Activated effector memory CD4-positive, alpha-beta T cell treated with Interleukin-2 at 50 U/mL for 16 hours (primary cell): ENCODE data around the gene S100A13.
"Not testable (repeated sequence)": the region's sequence is repeated elsewhere in the genome, so short reads cannot be mapped to it uniquely, and the experiment has no call there.

Experiments
- DNase-seq: peaks from one replicate; pipeline ENCODE4 v3.0.0-alpha.2; 2020

S100A13 gene

GRCh38 chr1:153626904-153627714 lies at the start of gene S100A13:
Gene S100A13 (minus strand): TSS chr1:153627505. CDS start chr1:153626472, 1,033 bp downstream.
- DNase-seq = no peak

DNA sequence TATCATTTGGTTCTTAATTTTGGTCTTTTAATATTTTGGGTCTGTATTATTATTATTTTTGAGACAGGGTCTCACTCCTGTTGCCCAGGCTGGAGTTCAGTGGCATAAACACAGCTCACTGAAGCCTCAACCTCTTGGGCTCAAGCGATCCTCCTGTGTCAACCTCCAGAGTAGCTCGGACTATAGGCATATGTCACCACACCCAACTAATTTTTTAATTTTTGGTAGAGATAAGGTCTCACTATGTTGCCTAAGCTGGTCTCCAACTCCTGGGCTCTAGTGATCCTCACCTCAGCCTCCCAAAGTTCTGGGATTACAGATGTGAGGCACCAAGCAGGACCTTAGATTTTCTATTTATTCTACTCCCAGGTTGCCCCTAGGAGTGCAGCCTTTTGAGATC lies 46.2 kb upstream of the S100A13 start:
- DNase-seq = no peak

DNA sequence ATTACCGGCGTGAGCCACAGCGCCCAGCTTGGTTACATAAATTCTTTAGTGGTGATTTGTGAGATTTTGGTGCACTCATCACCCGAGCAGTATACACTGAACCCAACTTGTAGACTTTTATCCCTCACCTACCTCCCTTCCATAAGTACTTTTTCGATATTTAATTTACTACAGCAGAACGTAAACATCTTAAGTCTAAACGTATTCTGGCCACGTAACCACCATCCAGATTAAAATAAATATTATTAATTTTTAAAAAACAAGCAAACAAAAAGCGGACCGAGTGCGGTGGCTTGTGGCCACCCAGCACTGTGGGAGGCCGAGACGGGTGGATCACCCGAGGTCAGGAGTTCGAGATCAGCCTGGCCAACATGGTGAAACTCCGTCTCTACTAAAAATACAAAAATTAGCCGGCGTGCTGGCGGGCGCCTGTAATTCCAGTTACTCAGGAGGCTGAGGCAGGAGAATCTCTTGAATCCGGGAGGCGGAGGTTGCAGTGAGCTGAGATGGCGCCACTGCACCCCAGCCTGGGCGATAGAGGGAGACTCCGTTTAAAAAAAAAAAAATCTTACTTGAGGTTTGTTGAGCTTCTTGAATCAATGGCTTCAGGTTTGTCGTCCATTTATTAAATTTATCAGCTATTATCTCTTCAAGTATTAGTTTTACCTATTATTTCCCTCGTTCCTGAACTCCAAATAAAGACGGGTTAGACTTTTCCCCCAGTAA lies 44.5 kb upstream of the S100A13 start:
- peak; percentile 26 for DNase-seq

DNA sequence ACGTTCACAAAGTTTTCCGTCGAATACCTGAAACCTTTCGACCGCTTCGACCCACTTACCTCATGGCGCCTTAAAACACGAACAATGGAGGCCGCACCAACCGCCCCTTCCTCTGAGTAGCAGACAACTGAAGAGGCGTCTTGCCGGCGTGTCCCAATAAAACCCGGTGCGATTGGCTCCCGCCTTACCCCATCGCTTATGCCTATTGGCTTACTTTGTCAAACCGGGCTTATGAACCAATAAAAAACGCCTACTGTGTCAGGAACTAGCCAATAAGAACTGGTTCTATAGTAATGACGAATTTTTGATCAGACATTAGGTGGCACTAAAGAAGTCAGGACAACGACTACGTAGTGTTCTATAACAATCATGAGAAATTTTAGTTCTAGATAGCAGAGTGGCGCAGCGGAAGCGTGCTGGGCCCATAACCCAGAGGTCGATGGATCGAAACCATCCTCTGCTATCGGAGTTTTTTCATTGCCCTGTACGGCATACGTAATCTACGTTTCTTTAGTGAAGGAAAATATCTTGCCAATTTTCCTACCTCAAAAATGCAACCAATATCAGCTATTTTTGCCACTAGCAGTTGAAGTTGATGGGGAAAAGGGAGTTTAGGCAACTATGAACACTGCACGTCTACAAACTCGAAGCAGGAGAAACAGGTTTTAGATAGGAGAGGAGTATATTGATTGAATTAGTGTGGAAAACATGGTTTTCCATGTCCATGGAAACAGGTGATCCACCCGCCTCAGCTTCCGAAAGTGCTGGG lies 43.7 kb upstream of the S100A13 start, which contains the start of gene ILF2:
Gene ILF2, minus strand, starts transcription at position 135 of the 769 bp plus-strand sequence. Its CDS starts 71 bp downstream, at position 64.
- peak; percentile 94 for DNase-seq

- no peak for DNase-seq
Measured at GRCh38 chr1:153670257-153670858, 43.1 kb upstream of the S100A13 start.

DNA sequence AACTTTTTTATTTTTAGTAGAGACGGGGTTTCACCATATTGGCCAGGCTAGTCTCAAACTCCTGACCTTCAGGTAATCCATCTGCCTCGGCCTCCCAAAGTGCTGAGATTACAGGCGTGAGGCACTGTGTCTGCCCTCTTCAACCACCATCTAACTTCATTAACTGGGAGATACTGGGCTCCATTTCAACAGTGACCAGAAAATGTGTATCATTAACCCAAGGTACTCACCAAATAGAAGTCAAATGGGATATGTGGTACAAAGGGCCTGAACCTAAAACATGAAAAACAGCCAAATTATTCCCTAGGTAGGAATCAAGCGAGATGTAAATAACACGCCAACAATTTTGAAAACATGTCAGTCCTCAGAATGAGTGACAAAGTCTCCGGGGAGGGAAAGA lies 42.3 kb upstream of the S100A13 start:
- no peak for DNase-seq

- not testable (repeated sequence) for DNase-seq
Measured at GRCh38 chr1:153668672-153669071, 41.4 kb upstream of the S100A13 start.

- no peak for DNase-seq
Measured at GRCh38 chr1:153667439-153667838, 40.1 kb upstream of the S100A13 start.

GRCh38 chr1:153663211-153663610 lies 35.9 kb upstream of the S100A13 start:
- no peak for DNase-seq

DNA sequence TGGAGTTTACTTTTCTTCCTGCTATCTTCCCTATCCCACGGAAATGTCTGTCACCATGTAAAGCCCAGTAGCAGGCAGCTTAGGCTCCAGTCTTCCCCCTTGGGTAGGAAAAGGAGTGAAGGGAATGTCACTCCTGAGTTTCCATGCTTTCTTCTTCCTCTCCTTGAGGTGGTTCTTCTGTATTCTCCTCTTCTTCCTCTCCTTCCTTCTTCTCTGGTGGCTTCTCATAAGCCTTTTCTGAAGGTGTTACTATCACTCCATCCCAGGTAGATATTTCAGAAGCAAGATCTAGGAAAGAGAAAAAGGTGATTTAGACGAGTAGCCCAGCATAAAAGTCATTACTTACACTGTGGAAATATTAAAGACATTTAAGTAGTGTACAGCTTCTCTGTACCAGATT lies 35.0 kb upstream of the S100A13 start:
- DNase-seq = no peak

GRCh38 chr1:153661111-153661708 lies 33.9 kb upstream of the S100A13 start:
- no peak for DNase-seq

- no peak for DNase-seq
Measured at GRCh38 chr1:153659656-153660055, 32.4 kb upstream of the S100A13 start.

- DNase-seq = no peak
Measured at GRCh38 chr1:153659175-153659534, 31.9 kb upstream of the S100A13 start.

- DNase-seq = peak; percentile 89
Measured at GRCh38 chr1:153658400-153659174, 31.3 kb upstream of the S100A13 start, which contains the start of gene SNAPIN. Gene SNAPIN (plus strand): TSS chr1:153658703. CDS start chr1:153658744, 41 bp downstream.

GRCh38 chr1:153655333-153655732 lies 28.0 kb upstream of the S100A13 start:
- DNase-seq = no peak

GRCh38 chr1:153652805-153653500 lies 25.6 kb upstream of the S100A13 start:
- no peak for DNase-seq

DNA sequence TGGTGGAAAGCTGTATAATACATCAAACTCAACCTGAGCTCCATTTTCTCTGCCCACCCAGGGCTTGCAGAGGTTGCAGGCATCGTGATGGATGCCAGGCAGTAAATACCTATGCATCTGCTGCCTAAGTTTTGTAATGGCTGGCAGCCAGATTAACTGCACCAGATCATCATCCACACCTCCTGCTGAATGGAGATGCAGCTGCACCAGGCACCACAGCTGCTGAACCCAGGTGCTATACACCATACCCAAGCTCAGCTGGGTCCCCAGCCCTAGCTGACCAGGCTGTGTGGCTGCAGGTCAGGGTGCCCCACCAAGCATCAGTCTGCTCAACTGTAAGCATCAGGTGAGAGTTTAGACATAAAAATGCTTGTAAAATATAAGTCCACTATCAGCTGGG lies 24.5 kb upstream of the S100A13 start:
- DNase-seq = no peak

- DNase-seq = no peak
Measured at GRCh38 chr1:153649863-153650235, 22.5 kb upstream of the S100A13 start.

DNA sequence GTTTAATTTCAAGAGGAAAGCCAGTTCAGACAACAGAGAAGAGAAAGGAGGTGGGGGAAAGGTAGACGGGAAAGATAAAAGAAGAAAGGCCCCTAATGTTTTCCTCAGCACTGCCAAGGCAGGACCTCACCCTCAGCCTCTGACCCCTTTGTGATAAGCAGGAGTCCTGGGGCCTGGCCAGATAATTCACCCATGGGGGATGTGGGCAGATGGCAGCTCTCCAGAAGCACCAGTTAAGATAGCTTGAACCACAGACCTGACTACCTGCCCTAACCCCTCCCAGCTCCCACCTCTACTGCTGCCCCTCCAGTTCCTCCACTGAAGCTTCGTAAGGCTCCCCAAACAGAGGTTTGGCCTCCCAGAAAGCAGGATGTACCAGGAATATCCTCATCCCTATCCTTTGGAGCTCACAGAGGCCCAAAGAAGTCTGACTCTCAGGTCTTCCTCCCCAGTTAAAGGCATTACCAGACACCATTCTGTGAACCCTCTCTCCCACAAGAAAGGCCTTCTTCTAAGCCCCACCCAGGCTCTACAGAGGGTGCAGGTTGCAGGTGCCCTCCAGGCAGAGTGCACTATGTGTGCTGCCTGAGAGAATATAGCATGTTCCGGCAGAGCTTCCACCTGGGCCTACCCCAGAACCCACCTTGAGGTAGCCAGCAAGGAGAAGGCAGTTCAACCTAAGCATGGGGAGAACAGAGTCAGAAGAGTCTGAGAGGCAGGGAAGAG lies 22.0 kb upstream of the S100A13 start:
- no peak for DNase-seq

DNA sequence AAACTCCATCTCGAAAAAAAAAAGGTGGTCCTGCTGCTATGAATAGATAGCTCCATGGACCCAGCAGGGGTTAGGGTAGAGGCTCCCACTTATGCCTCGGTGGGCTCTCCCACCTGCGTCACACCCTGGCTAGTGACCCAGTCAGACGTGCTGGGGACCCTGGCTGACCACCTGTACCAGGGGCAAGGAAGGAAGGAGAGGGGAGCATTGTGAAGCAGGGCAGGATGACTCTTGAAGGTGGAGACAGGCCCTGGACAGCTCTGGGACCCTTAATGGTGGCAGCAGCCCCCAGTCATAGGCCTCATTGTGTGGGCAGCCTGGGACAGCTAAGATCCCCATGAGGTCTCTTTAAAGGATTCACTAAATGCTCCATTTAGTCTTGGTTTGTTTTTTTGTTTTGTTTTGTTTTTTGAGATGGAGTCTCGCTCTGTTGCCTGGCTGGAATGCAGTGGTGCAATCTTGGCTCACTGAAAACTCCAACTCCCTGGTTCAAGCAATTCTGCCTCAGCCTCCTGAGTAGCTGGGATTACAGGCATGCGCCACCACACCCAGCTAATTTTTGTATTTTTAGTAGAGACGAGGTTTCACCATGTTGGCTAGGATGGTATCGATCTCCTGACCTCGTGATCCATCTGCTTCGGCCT lies 20.8 kb upstream of the S100A13 start:
- no peak for DNase-seq
